HepG2 (cell line): Measurements from ENCODE around the gene WFDC1. TPM values are rescaled to one million over a fixed set of nuclear protein-coding genes. Genes with fewer than 3 reads are reported as not detected.

ENCODE experiments used
- CCAR2 ChIP-seq: fragments of 200-400 bp; formaldehyde crosslinking; optimal IDR thresholded peaks from 2 replicates; pipeline ENCODE3; 2018; ENCODE audit warnings: low read depth, mild to moderate bottlenecking, low read length, moderate library complexity
- DRAP1 ChIP-seq: IDR thresholded peaks from 2 replicates; pipeline ENCODE4 v1.6.1; 2016; ENCODE audit warnings: missing genetic modification reagents, missing compliant biosample characterization
- E2F2 ChIP-seq: sonication (generic); formaldehyde crosslinking; IDR thresholded peaks from 2 replicates; pipeline ENCODE4 v1.4.0; 2020; ENCODE audit warnings: missing genetic modification reagents, borderline replicate concordance
- GMEB1 ChIP-seq: sonication (generic); formaldehyde crosslinking; IDR thresholded peaks from 2 replicates; pipeline ENCODE4 v1.5.1; 2020; ENCODE audit warnings: missing genetic modification reagents, mild to moderate bottlenecking, borderline replicate concordance
- HIVEP1 ChIP-seq: sonication (generic); formaldehyde crosslinking; IDR thresholded peaks from 2 replicates; pipeline ENCODE4 v1.4.0; 2020; ENCODE audit warnings: mild to moderate bottlenecking, missing genetic modification reagents
- HNRNPUL1 ChIP-seq: fragments of 200-400 bp; formaldehyde crosslinking; IDR thresholded peaks from 2 replicates; pipeline ENCODE4 v1.6.1; 2017; ENCODE audit warnings: low read depth, mild to moderate bottlenecking, low read length, moderate library complexity
- JARID2 ChIP-seq: sonication (generic); formaldehyde crosslinking; IDR thresholded peaks from 2 replicates; pipeline ENCODE4 v1.8.1; 2023; ENCODE audit warnings: missing genetic modification reagents, inconsistent platforms; ENCODE audit not compliant: insufficient replicate concordance
- LCORL ChIP-seq, 2 experiments: fragments of 450-650 bp in 1 of 2; sonication (generic) in 1 of 2; formaldehyde crosslinking in 1 of 2; IDR thresholded peaks; 2 replicates each; pipeline versions ENCODE4 v1.5.0 to v1.6.1; 2017 to 2020; ENCODE audit warnings: antibody characterized with exemption in 1 of 2, missing genetic modification reagents in 1 of 2
- MED8 ChIP-seq: sonication (generic); formaldehyde crosslinking; IDR thresholded peaks from 2 replicates; pipeline ENCODE4 v1.8.1; 2023; ENCODE audit warnings: mild to moderate bottlenecking, missing genetic modification reagents; ENCODE audit not compliant: insufficient replicate concordance
- MTF2 ChIP-seq: sonication (generic); formaldehyde crosslinking; IDR thresholded peaks from 2 replicates; pipeline ENCODE4 v1.5.0; 2020; ENCODE audit warnings: missing genetic modification reagents, borderline replicate concordance
- NFE2 ChIP-seq: sonication (generic); formaldehyde crosslinking; IDR thresholded peaks from 2 replicates; pipeline ENCODE4 v1.4.0; 2020; ENCODE audit warnings: missing genetic modification reagents
- POLR2A ChIP-seq, 2 experiments: IDR thresholded peaks; 2 replicates each; pipeline ENCODE4 v1.6.1; 2011; ENCODE audit warnings: low read depth in 2 of 2, low read length in 2 of 2, mild to moderate bottlenecking in 1 of 2, moderate library complexity in 1 of 2; ENCODE audit not compliant: insufficient read depth in 1 of 2
- SMC3 ChIP-seq: IDR thresholded peaks from 2 replicates; pipeline ENCODE4 v1.6.1; 2011; ENCODE audit warnings: low read length, improper control_type of control experiment
- SPEN ChIP-seq: sonication (generic); formaldehyde crosslinking; IDR thresholded peaks from 2 replicates; pipeline ENCODE4 v1.5.1; 2020; ENCODE audit warnings: low read depth, mild to moderate bottlenecking, missing genetic modification reagents
- STAT6 ChIP-seq: sonication (generic); formaldehyde crosslinking; IDR thresholded peaks from 2 replicates; pipeline ENCODE4 v1.4.0; 2020; ENCODE audit warnings: missing genetic modification reagents, mild to moderate bottlenecking, borderline replicate concordance
- TBX2 ChIP-seq: sonication (generic); formaldehyde crosslinking; IDR thresholded peaks from 2 replicates; pipeline ENCODE4 v1.5.0; 2020; ENCODE audit warnings: missing genetic modification reagents, mild to moderate bottlenecking, borderline replicate concordance
- TCF7 ChIP-seq: sonication (generic); IDR thresholded peaks from 2 replicates; pipeline ENCODE4 v1.6.1; 2016; ENCODE audit warnings: antibody characterized with exemption, low read depth
- YY1 ChIP-seq: IDR thresholded peaks from 2 replicates; pipeline ENCODE4 v1.6.1; 2011; ENCODE audit warnings: low read length, low read depth, moderate library complexity, mild to moderate bottlenecking; ENCODE audit not compliant: insufficient read depth, insufficient replicate concordance
- ZBTB37 ChIP-seq: sonication (generic); formaldehyde crosslinking; IDR thresholded peaks from 2 replicates; pipeline ENCODE4 v1.4.0; 2020; ENCODE audit warnings: mild to moderate bottlenecking, missing genetic modification reagents
- ZNF333 ChIP-seq: sonication (generic); formaldehyde crosslinking; IDR thresholded peaks from 2 replicates; pipeline ENCODE4 v1.4.0; 2020; ENCODE audit warnings: mild to moderate bottlenecking, missing genetic modification reagents, borderline replicate concordance
- ZNF691 ChIP-seq: sonication (generic); formaldehyde crosslinking; IDR thresholded peaks from 2 replicates; pipeline ENCODE4 v1.4.0; 2020; ENCODE audit warnings: missing genetic modification reagents, low read depth, mild to moderate bottlenecking, borderline replicate concordance
- ZNF891 ChIP-seq: sonication (generic); formaldehyde crosslinking; IDR thresholded peaks from 2 replicates; pipeline ENCODE4 v1.5.0; 2020; ENCODE audit warnings: mild to moderate bottlenecking, missing genetic modification reagents
- polyA plus RNA-seq, 8 experiments: library from polyadenylated mRNA; depleted of rRNA in 3 of 8; stranded (reverse) in 7 of 8; unstranded in 1 of 8; fragments of >200 nt; fragmentation: Illumina TruSeq in 4 of 8; extraction: Trizol in 4 of 8; gene quantifications; 2 replicates each; pipeline versions ENCODE4 v1.2.1 to v1.2.3, GENCODE V29; 2011 to 2016; ENCODE audit warnings: low read depth in 4 of 8, missing spikeins in 1 of 8, mixed read lengths in 1 of 8; ENCODE audit not compliant: insufficient read depth in 1 of 8
- total RNA-seq, 5 experiments: library from RNA; depleted of rRNA; stranded (reverse); fragments of >200 nt; fragmentation: Illumina TruSeq; extraction: Trizol; gene quantifications; 2 replicates each; pipeline ENCODE4 v1.2.3, GENCODE V29; 2016; ENCODE audit warnings: low read depth in 1 of 5

WFDC1 gene
- total and polyA plus RNA-seq, 2 of the 13 experiments (the other 11 are each of a cell fraction or from before 2014, with no cell fraction given) = not detected

GRCh38 chr16:84356591-84357116, 62.0 kb downstream of the WFDC1 start (continued):
- TF ChIP-seq DRAP1 (CRISPR knock-in tag) (no peak), TBX2 (CRISPR knock-in tag) (peak; percentile 83; the same call in 1 of the 2 replicates), SPEN (CRISPR knock-in tag) (no peak), E2F2 (CRISPR knock-in tag) (no peak), ZNF691 (no peak), TCF7 (peak; percentile 51; the same call in 1 of the 2 replicates), YY1 (no peak), JARID2 (no peak), STAT6 (CRISPR knock-in tag) (no peak), MED8 (CRISPR knock-in tag) (no peak), LCORL (IDR thresholded peaks at IDR 0.05) (no peak), LCORL (CRISPR knock-in tag; IDR thresholded peaks at IDR 0.05) (no peak), ZBTB37 (CRISPR knock-in tag) (no peak), POLR2A (IDR thresholded peaks at IDR 0.05; ENCODE audit: insufficient read depth in 1 of 2, low read depth in 2 of 2, low read length in 2 of 2) (no peak), ZNF333 (CRISPR knock-in tag) (no peak), HNRNPUL1 (no peak), ZNF891 (CRISPR knock-in tag) (no peak), HIVEP1 (CRISPR knock-in tag) (no peak), SMC3 (no peak), MTF2 (CRISPR knock-in tag) (no peak), NFE2 (CRISPR knock-in tag) (no peak), GMEB1 (CRISPR knock-in tag) (no peak), CCAR2 (no peak)
